IMR-90 (cell line): ENCODE results near the gene CMTM7. TPM values are rescaled to one million over a fixed set of nuclear protein-coding genes. Genes with fewer than 3 reads are reported as not detected.

Experiments used
- ATAC-seq: fragments of 200-7000 bp; cut with Tn5 transposase; 2 replicates; pipeline ENCODE4 v1.9.1; 2020; ENCODE audit warnings: low read depth, mild to moderate bottlenecking, moderate library complexity
- BruUV-seq: library from RNA; stranded (reverse); fragments of 400-500 nt; replicated peaks from 2 replicates; lab custom pipeline; 2021; lab: Mats Ljungman, UMichigan
- CTCF ChIA-PET: fragments of 300-600 bp; formaldehyde crosslinking; extraction: SDS; loops from one replicate; lab custom pipeline; 2021; ENCODE audit warnings: antibody characterized with exemption; lab: Yijun Ruan, JAX
- POLR2A ChIA-PET: fragments of 300-600 bp; sonication (Branson Sonifier 250); formaldehyde crosslinking; loops from one replicate; lab custom pipeline; 2022; ENCODE audit warnings: antibody characterized with exemption; ENCODE audit not compliant: unreplicated experiment; lab: Charles Lee
- DNase-seq: peaks from one replicate; pipeline ENCODE4 v3.0.0; 2013
- H2AFZ ChIP-seq: replicated peaks from 2 replicates; pipeline ENCODE3; 2013; ENCODE audit warnings: low read length, mild to moderate bottlenecking; ENCODE audit not compliant: poor library complexity
- H2AK5ac ChIP-seq: 2 replicates; pipeline ENCODE4 v1.6.1; 2013; ENCODE audit warnings: low read depth, low read length, inconsistent platforms
- H2AK9ac ChIP-seq: replicated peaks from 2 replicates; pipeline ENCODE3; 2013; ENCODE audit warnings: mild to moderate bottlenecking, low read depth, low read length, moderate library complexity; ENCODE audit not compliant: poor library complexity
- H2BK120ac ChIP-seq: 2 replicates; pipeline ENCODE4 v1.6.1; 2013; ENCODE audit warnings: low read depth, low read length, inconsistent platforms
- H2BK15ac ChIP-seq: 3 replicates; pipeline ENCODE4 v1.6.1; 2013; ENCODE audit warnings: low read depth, low read length, inconsistent platforms
- H2BK20ac ChIP-seq: 2 replicates; pipeline ENCODE4 v1.6.1; 2013; ENCODE audit warnings: low read depth, mild to moderate bottlenecking, inconsistent platforms, low read length, moderate library complexity
- H2BK5ac ChIP-seq: 2 replicates; pipeline ENCODE4 v1.6.1; 2013; ENCODE audit warnings: mild to moderate bottlenecking, low read depth, low read length, inconsistent platforms; ENCODE audit not compliant: poor library complexity, severe bottlenecking
- H3K14ac ChIP-seq: replicated peaks from 2 replicates; pipeline ENCODE4 v1.6.1; 2013; ENCODE audit warnings: low read depth, low read length, inconsistent platforms
- H3K18ac ChIP-seq: 2 replicates; pipeline ENCODE4 v1.6.1; 2013; ENCODE audit warnings: low read depth, low read length, control low read depth
- H3K23ac ChIP-seq: 2 replicates; pipeline ENCODE4 v1.6.1; 2013; ENCODE audit warnings: low read depth, low read length, inconsistent platforms
- H3K27ac ChIP-seq: 2 replicates; pipeline ENCODE4 v1.5.1; 2013; ENCODE audit warnings: mild to moderate bottlenecking, control low read depth, low read length; ENCODE audit not compliant: insufficient read depth
- H3K27me3 ChIP-seq: 2 replicates; pipeline ENCODE4 v1.6.1; 2013; ENCODE audit warnings: low read length; ENCODE audit not compliant: control insufficient read depth, insufficient read depth
- H3K36me3 ChIP-seq: 2 replicates; pipeline ENCODE4 v1.6.1; 2013; ENCODE audit warnings: low read length, mixed read lengths; ENCODE audit not compliant: control insufficient read depth, insufficient read depth
- H3K4ac ChIP-seq: 2 replicates; pipeline ENCODE4 v1.6.1; 2013; ENCODE audit warnings: low read depth, low read length, inconsistent platforms
- H3K4me1 ChIP-seq: 2 replicates; pipeline ENCODE4 v1.6.1; 2013; ENCODE audit warnings: low read length, mixed read lengths; ENCODE audit not compliant: control insufficient read depth, insufficient read depth
- H3K4me2 ChIP-seq: 2 replicates; pipeline ENCODE4 v1.6.1; 2013; ENCODE audit warnings: low read depth, mild to moderate bottlenecking, control low read depth, low read length, moderate library complexity
- H3K4me3 ChIP-seq: 2 replicates; pipeline ENCODE4 v1.5.1; 2013; ENCODE audit warnings: low read depth, mild to moderate bottlenecking, control low read depth, low read length, moderate library complexity; ENCODE audit not compliant: insufficient read depth
- H3K56ac ChIP-seq: 2 replicates; pipeline ENCODE4 v1.6.1; 2013; ENCODE audit warnings: low read length, inconsistent platforms; ENCODE audit not compliant: insufficient read depth; ENCODE audit errors: extremely low read depth
- H3K79me1 ChIP-seq, 2 experiments: 2 replicates each; pipeline ENCODE4 v1.6.1; 2013; ENCODE audit warnings: low read length in 2 of 2, inconsistent platforms in 1 of 2, low read depth in 1 of 2
- H3K9ac ChIP-seq: 2 replicates; pipeline ENCODE4 v1.6.1; 2013; ENCODE audit warnings: low read depth, low read length, control low read depth
- H3K9me1 ChIP-seq: 2 replicates; pipeline ENCODE4 v1.6.1; 2013; ENCODE audit warnings: low read length, inconsistent platforms; ENCODE audit not compliant: insufficient read depth
- H3K9me3 ChIP-seq: 2 replicates; pipeline ENCODE4 v1.6.1; 2013; ENCODE audit warnings: low read length; ENCODE audit not compliant: control insufficient read depth, insufficient read depth
- H4K20me1 ChIP-seq: 2 replicates; pipeline ENCODE4 v1.6.1; 2013; ENCODE audit warnings: low read length, inconsistent platforms; ENCODE audit not compliant: insufficient read depth
- H4K5ac ChIP-seq: 2 replicates; pipeline ENCODE4 v1.6.1; 2013; ENCODE audit warnings: mild to moderate bottlenecking, low read depth, low read length, control low read depth
- H4K8ac ChIP-seq, 2 experiments: 2 replicates each; pipeline ENCODE4 v1.6.1; 2013; ENCODE audit warnings: low read depth in 2 of 2, low read length in 2 of 2, control low read depth in 1 of 2, inconsistent platforms in 1 of 2
- H4K91ac ChIP-seq: 2 replicates; pipeline ENCODE4 v1.6.1; 2013; ENCODE audit warnings: low read depth, low read length, inconsistent platforms; ENCODE audit not compliant: insufficient read depth
- BHLHE40 ChIP-seq: fragments of 150-350 bp; IDR thresholded peaks from 2 replicates; pipeline ENCODE4 v1.6.1; 2016; ENCODE audit warnings: mild to moderate bottlenecking, low read depth, low read length
- CEBPB ChIP-seq: IDR thresholded peaks from 2 replicates; pipeline ENCODE4 v1.6.1; 2012; ENCODE audit warnings: low read depth, low read length, improper control_type of control experiment
- CHD1 ChIP-seq: IDR thresholded peaks from 2 replicates; pipeline ENCODE4 v1.6.1; 2012; ENCODE audit warnings: low read depth, low read length, improper control_type of control experiment
- CTCF ChIP-seq: conservative IDR thresholded peaks from 2 replicates; pipeline ENCODE4 v1.5.1; 2012; ENCODE audit warnings: mild to moderate bottlenecking, low read depth, low read length, improper control_type of control experiment
- ELK1 ChIP-seq: fragments of 150-350 bp; IDR thresholded peaks from 2 replicates; pipeline ENCODE4 v1.6.1; 2016; ENCODE audit warnings: low read depth, mild to moderate bottlenecking, low read length, moderate library complexity, borderline replicate concordance
- FOS ChIP-seq: fragments of 150-350 bp; IDR thresholded peaks from 2 replicates; pipeline ENCODE4 v1.6.1; 2016; ENCODE audit warnings: low read depth, low read length
- MAZ ChIP-seq: IDR thresholded peaks from 2 replicates; pipeline ENCODE4 v1.6.1; 2012; ENCODE audit warnings: low read depth, mild to moderate bottlenecking, low read length, improper control_type of control experiment, moderate library complexity, borderline replicate concordance
- NFE2L2 ChIP-seq: fragments of 150-350 bp; IDR thresholded peaks from 2 replicates; pipeline ENCODE4 v1.6.1; 2016; ENCODE audit warnings: low read depth, mild to moderate bottlenecking, low read length
- POLR2A ChIP-seq: IDR thresholded peaks from 2 replicates; pipeline ENCODE4 v1.6.1; 2012; ENCODE audit warnings: mild to moderate bottlenecking, low read depth, low read length
- RAD21 ChIP-seq: IDR thresholded peaks from 2 replicates; pipeline ENCODE4 v1.6.1; 2012; ENCODE audit warnings: low read length, improper control_type of control experiment
- RCOR1 ChIP-seq: IDR thresholded peaks from 2 replicates; pipeline ENCODE4 v1.6.1; 2012; ENCODE audit warnings: mild to moderate bottlenecking, low read length, improper control_type of control experiment; ENCODE audit not compliant: insufficient replicate concordance
- RFX5 ChIP-seq: IDR thresholded peaks from 2 replicates; pipeline ENCODE4 v1.8.0; 2012; ENCODE audit warnings: low read depth, mild to moderate bottlenecking, low read length, moderate library complexity
- SMC3 ChIP-seq: fragments of 150-350 bp; IDR thresholded peaks from 2 replicates; pipeline ENCODE4 v1.6.1; 2016; ENCODE audit warnings: low read depth, mild to moderate bottlenecking, antibody characterized with exemption, low read length, moderate library complexity
- WGBS, 2 experiments: methylation state at CpG; one replicate each; pipeline versions ENCODE4 v1.1.5 to v1.1.7; 2013; ENCODE audit warnings: missing lambda C conversion rate in 2 of 2; ENCODE audit not compliant: insufficient read length in 1 of 2; ENCODE audit errors: extremely low coverage in 2 of 2; 5-methylcytosine and 5-hydroxymethylcytosine counted together
- dilution Hi-C: fragments of 300-500 bp; cut with HindIII; formaldehyde crosslinking; loops from one replicate; pipeline ENCODE4 v1.14.3; 2018; ENCODE audit warnings: low sequenced_read_pairs; ENCODE audit not compliant: unreplicated experiment
- in situ Hi-C: fragments of 300-500 bp; cut with MboI; formaldehyde crosslinking; loops from 3 replicates; pipeline ENCODE4 v1.14.3; 2019; ENCODE audit warnings: low sequenced_read_pairs, inconsistent platforms, mixed read lengths
- intact Hi-C: fragments of 100-400 bp; cut with micrococcal nuclease; formaldehyde crosslinking; loops from 2 replicates; pipeline ENCODE4 v1.10.0; 2022
- polyA plus RNA-seq, 3 experiments: library from polyadenylated mRNA; depleted of rRNA; stranded (reverse); fragments of >200 nt; gene quantifications; 2 replicates each; pipeline ENCODE4 v1.2.3, GENCODE V29; 2012; ENCODE audit warnings: low replicate concordance in 1 of 3
- total RNA-seq: library from RNA; depleted of rRNA; stranded (reverse); fragments of >200 nt; gene quantifications from 2 replicates; pipeline ENCODE4 v1.2.3, GENCODE V29; 2012

The CMTM7 gene
- total and polyA plus RNA-seq, 2 of the 4 experiments (the other 2 are of a cell fraction) = 3.4 to 31.4 TPM

GRCh38 chr3:32374788-32375595 is 16.7 kb upstream of the CMTM7 start (continued):
- TF ChIP-seq CTCF = peak; percentile 66
- TF ChIP-seq CEBPB = no peak

- POLR2A ChIA-PET = no interaction called here
These were observed 16.1 kb upstream of the CMTM7 start for GRCh38 chr3:32375596-32375930.

More at GRCh38 chr3:32375596-32375930, 16.1 kb upstream of the CMTM7 start:
- Histone ChIP-seq H3K4me1 (no peaks in the 10 kb centered on the region; the same call in 1 of the 2 replicates), H3K4ac (no peak overlapping the region), H3K4me3 (no peak overlapping the region), H4K20me1 (no peaks in the 10 kb centered on the region), H4K91ac (no peak overlapping the region), H2BK20ac (no peak overlapping the region), H3K27ac (no peak overlapping the region), H3K56ac (no peak overlapping the region), H3K14ac (no peak overlapping the region), H3K9me3 (no peaks in the 10 kb centered on the region), H3K27me3 (peaks cover 11% of the 10 kb centered on the region), H3K18ac (no peak overlapping the region), H3K9ac (no peak overlapping the region), H3K23ac (no peak overlapping the region), H3K4me2 (no peak overlapping the region), H2AFZ (no peak overlapping the region), H4K8ac (no peak overlapping the region), H3K36me3 (no peaks in the 10 kb centered on the region), H2BK15ac (no peak overlapping the region), H2AK9ac (no peak overlapping the region), H2AK5ac (no peak overlapping the region), H4K5ac (no peak overlapping the region), H3K79me1 (no peaks in the 10 kb centered on the region), H3K9me1 (no peaks in the 10 kb centered on the region), H2BK5ac (no peak overlapping the region), H2BK120ac (no peak overlapping the region)
- DNase-seq (no peak), ATAC-seq (no peak)
- no peak for TF ChIP-seq CHD1
- no peak for TF ChIP-seq MAZ
- no peak for TF ChIP-seq FOS
- TF ChIP-seq BHLHE40 = no peak
- TF ChIP-seq RCOR1 = no peak
- TF ChIP-seq POLR2A = no peak
- no peak for TF ChIP-seq ELK1
- TF ChIP-seq NFE2L2 = no peak
- no peak for TF ChIP-seq RAD21
- no peak for TF ChIP-seq SMC3
- no peak for TF ChIP-seq RFX5
- no TSS peak for BruUV-seq
- in situ Hi-C loops = loop anchor here (25.0 kb wide), 1 partner anchor 287 kb away; no protein-coding TSS in a partner anchor
- dilution Hi-C loops = no loop called here
- intact Hi-C loops = loop anchor here (1.0 to 5.0 kb wide), 3 partner anchors 93 to 292 kb away; partner anchors contain the start of gene CMTM6
- WGBS, 2 experiments = 100% methylated on average over 2 of the region's 5 CpGs; no CpG with 5 or more reads in 1 of the 2 experiments
- CTCF ChIA-PET = interaction anchor here (0.6 to 2.1 kb wide), 7 partner anchors 13 to 184 kb away, joined by 3 to 9 read pairs (median 3); no protein-coding TSS in a partner anchor
